Stomach (tissue), 4 donors: ENCODE data around the gene IRS2.

Source experiments
- POLR2A ChIP-seq, 4 donors: fragments of 450-650 bp; IDR thresholded peaks; one replicate each; pipeline ENCODE4 v1.6.1; 2016; ENCODE audit warnings: antibody characterized with exemption in 4 of 4, control low read depth in 2 of 4, mild to moderate bottlenecking in 1 of 4, moderate library complexity in 1 of 4
- POLR2AphosphoS5 ChIP-seq, 3 donors: sonication (generic); formaldehyde crosslinking; IDR thresholded peaks; one replicate each; pipeline ENCODE4 v1.6.1; 2016; ENCODE audit warnings: antibody characterized with exemption in 3 of 3
- TF ChIP-seq, protein P1 (sequence below), 7 experiments: fragments of 450-650 bp in 4 of 7; fragments of 200-600 bp in 3 of 7; sonication (generic) in 3 of 7; IDR thresholded peaks; one replicate each; pipeline ENCODE4 v1.5.1; 2016 to 2019; ENCODE audit warnings: antibody characterized with exemption in 7 of 7, control low read depth in 2 of 7, mild to moderate bottlenecking in 1 of 7

DNA sequence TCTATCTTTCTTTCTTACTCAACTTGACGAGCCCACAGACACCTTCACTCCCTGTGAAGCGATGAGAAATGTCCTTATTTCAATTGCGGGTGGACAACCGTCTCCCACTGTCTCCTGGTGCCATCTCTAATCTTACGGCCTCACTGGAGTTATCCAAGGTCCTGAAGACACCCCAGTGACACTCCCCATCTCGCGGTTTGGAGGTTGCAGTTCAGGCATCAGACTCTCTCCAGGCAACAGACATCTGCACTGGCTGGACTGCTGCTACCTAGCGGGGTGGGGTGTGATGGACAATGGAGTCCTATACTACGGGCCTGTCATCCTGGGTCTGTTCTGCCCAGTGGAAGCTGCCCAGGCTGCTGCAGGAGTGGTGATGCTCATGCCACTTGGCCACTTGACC, 18.3 kb upstream of the IRS2 start:
- TF ChIP-seq POLR2A (IDR thresholded peaks at IDR 0.05) (no peak), POLR2AphosphoS5 (IDR thresholded peaks at IDR 0.05) (no peak)
- TF ChIP-seq, protein P1, sequence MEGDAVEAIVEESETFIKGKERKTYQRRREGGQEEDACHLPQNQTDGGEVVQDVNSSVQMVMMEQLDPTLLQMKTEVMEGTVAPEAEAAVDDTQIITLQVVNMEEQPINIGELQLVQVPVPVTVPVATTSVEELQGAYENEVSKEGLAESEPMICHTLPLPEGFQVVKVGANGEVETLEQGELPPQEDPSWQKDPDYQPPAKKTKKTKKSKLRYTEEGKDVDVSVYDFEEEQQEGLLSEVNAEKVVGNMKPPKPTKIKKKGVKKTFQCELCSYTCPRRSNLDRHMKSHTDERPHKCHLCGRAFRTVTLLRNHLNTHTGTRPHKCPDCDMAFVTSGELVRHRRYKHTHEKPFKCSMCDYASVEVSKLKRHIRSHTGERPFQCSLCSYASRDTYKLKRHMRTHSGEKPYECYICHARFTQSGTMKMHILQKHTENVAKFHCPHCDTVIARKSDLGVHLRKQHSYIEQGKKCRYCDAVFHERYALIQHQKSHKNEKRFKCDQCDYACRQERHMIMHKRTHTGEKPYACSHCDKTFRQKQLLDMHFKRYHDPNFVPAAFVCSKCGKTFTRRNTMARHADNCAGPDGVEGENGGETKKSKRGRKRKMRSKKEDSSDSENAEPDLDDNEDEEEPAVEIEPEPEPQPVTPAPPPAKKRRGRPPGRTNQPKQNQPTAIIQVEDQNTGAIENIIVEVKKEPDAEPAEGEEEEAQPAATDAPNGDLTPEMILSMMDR (IDR thresholded peaks at IDR 0.05), result no peak
